ENCODE data around the gene TMPRSS5. TPM values are rescaled to one million over a fixed set of nuclear protein-coding genes. Genes with fewer than 3 reads are reported as not detected.
"Not testable (repeated sequence)": the region's sequence is repeated elsewhere in the genome, so short reads cannot be mapped to it uniquely, and the experiment has no call there.

The TMPRSS5 gene
- total RNA-seq, 4 donors from 2014 or later = 35.0 to 42.2 (median 41.9) TPM

DNA sequence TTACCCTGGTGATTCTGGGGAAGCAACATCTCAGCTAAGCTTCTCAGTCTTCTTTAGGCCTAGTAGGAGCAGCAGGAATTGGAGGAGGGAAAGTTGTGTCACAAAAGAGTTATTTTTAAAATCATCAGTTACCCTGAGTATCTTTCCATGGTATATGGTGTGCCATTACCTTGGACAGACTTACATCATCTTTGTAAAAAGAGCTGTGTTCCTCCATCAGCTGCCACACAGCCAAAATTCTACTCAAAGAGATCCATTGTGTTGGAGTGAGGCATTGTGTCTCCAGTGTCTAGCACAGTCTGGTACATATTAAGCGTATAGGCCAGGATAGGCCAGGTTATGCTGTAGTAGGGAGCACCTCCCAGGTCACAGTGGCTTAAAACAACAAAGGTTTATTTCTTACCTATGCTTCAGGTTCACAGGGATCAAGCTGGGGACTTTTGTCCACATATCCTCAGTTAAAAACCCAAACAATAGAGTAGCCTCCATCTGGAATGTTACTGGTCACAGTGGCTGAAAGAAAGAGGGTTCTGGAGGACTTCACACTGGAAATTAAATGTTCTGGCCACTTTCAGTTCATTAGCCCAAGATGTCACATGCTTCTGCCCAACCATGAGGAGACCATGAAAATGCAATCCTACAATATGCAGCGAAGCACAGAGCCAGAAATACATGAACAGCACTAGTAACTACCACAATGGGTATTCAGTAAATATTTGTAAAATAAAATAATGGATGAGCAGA lies 9.9 kb upstream of the TMPRSS5 start:
- H3K27me3 ChIP-seq = no peaks in the 10 kb centered on the region
- H3K4me3 ChIP-seq = no peak overlapping the region
- TF ChIP-seq EP300 (IDR thresholded peaks at IDR 0.05) (no peak), POLR2A (IDR thresholded peaks at IDR 0.05) (no peak)
- TF ChIP-seq, protein P1, sequence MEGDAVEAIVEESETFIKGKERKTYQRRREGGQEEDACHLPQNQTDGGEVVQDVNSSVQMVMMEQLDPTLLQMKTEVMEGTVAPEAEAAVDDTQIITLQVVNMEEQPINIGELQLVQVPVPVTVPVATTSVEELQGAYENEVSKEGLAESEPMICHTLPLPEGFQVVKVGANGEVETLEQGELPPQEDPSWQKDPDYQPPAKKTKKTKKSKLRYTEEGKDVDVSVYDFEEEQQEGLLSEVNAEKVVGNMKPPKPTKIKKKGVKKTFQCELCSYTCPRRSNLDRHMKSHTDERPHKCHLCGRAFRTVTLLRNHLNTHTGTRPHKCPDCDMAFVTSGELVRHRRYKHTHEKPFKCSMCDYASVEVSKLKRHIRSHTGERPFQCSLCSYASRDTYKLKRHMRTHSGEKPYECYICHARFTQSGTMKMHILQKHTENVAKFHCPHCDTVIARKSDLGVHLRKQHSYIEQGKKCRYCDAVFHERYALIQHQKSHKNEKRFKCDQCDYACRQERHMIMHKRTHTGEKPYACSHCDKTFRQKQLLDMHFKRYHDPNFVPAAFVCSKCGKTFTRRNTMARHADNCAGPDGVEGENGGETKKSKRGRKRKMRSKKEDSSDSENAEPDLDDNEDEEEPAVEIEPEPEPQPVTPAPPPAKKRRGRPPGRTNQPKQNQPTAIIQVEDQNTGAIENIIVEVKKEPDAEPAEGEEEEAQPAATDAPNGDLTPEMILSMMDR (IDR thresholded peaks at IDR 0.05) = no peak
- H3K27ac ChIP-seq = peak overlapping the region in 2 of 4 donors; percentile 11 to 48
- H3K4me1 ChIP-seq = peaks cover 0 to 13% (median 3%) of the 10 kb centered on the region in 4 donors
- peaks cover 0 to 59% (median 0%) of the 10 kb centered on the region in 3 donors for H3K36me3 ChIP-seq
- DNase-seq (ENCODE audit: low spot score in 2 of 2) = no peak
- H3K9me3 ChIP-seq = peaks cover 0 to 7% (median 0%) of the 10 kb centered on the region in 4 donors
- WGBS, 2 donors = 80 to 84% methylated on average over 2 of the region's 2 CpGs

DNA sequence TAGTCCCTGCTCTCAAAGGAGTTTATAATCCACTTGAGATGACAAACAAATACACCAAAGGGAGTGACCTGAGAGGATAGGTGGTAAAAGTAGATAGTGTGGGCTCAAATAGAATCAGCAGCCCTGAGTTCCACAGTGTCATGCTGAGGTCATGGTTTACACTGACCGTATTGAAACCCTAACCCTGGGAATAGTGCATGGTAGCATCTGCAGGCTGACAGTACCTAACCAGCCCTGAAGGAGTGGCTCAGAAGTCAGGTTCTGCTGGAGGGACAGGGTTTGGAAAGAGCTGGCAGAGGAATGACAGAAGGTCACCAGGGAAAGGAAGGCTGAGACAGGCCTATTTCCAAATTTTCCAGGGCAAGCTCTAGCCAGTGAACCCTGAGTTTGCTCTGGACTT lies 9.2 kb upstream of the TMPRSS5 start:
- H3K4me1 ChIP-seq = peaks cover 0 to 12% (median 3%) of the 10 kb centered on the region in 4 donors
- peaks cover 0 to 8% (median under 1%) of the 10 kb centered on the region in 4 donors for H3K9me3 ChIP-seq
- peak overlapping the region in 1 of 4 donors; percentile 48 for H3K27ac ChIP-seq
- H3K36me3 ChIP-seq = peaks cover 0 to 56% (median 0%) of the 10 kb centered on the region in 3 donors
- TF ChIP-seq, protein P1 (IDR thresholded peaks at IDR 0.05) = no peak
- no peak for TF ChIP-seq EP300 (IDR thresholded peaks at IDR 0.05)
- TF ChIP-seq POLR2A (IDR thresholded peaks at IDR 0.05) = no peak
- no peaks in the 10 kb centered on the region for H3K27me3 ChIP-seq
- DNase-seq (ENCODE audit: low spot score in 2 of 2) = no peak
- WGBS, 2 donors = 72 to 78% methylated on average over 1 of the region's 1 CpG
- H3K4me3 ChIP-seq = no peak overlapping the region

DNA sequence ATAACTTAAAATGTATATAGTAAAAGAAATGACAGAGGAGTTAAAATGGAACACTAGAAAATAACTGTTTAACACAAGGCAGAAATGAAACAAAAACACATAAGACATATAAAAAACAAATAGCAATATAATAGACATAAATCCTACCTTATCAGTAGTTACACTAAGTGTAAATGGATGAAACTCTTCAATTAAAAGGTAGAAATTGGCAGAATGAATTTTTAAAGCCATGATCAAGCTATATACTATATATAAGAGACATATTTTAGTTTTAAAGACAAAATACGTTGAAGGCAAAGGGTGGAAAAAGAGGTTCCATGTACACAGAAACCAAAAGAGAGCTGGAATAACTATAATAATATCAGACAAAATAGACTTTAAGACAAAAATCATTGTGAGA lies 4.9 kb upstream of the TMPRSS5 start:
- no peak for TF ChIP-seq POLR2A (IDR thresholded peaks at IDR 0.05)
- TF ChIP-seq, protein P1 (IDR thresholded peaks at IDR 0.05) = no peak
- TF ChIP-seq EP300 (IDR thresholded peaks at IDR 0.05) = no peak
- Histone ChIP-seq H3K9me3 (peaks cover 0 to 26% (median 6%) of the 10 kb centered on the region in 4 donors), H3K4me1 (peaks cover 0 to 13% (median 7%) of the 10 kb centered on the region in 4 donors), H3K4me3 (no peak overlapping the region), H3K27me3 (no peaks in the 10 kb centered on the region), H3K36me3 (peaks cover 0 to 42% (median 0%) of the 10 kb centered on the region in 3 donors), H3K27ac (no peak overlapping the region)
- WGBS, 2 donors = 96 to 97% methylated on average over 1 of the region's 1 CpG
- no peak for DNase-seq (ENCODE audit: low spot score in 2 of 2)

DNA sequence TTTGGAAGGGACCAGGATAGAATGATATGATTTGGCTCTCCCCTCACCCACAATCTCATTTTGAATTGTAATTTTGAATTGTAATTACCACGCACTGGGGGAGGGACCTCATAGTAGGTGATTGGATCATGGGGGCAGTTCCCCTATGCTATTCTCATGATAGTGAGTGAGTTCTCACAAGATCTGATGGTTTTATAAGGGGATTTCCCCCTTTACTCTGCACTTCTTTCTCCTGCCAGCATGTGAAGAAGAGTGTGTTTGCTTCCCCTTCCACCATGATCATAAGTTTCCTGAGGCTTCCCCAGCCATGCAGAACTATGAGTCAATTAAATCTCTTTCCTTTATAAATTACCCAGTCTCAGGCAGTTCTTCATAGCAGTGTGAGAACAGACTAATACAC lies 2.6 kb downstream of the TMPRSS5 start:
- DNase-seq (ENCODE audit: low spot score in 2 of 2) = not testable (repeated sequence)
- 52 to 93% methylated on average over 1 of the region's 1 CpG for WGBS, 2 donors
- peak overlapping the region in 1 of 4 donors; percentile 95 for H3K27ac ChIP-seq

DNA sequence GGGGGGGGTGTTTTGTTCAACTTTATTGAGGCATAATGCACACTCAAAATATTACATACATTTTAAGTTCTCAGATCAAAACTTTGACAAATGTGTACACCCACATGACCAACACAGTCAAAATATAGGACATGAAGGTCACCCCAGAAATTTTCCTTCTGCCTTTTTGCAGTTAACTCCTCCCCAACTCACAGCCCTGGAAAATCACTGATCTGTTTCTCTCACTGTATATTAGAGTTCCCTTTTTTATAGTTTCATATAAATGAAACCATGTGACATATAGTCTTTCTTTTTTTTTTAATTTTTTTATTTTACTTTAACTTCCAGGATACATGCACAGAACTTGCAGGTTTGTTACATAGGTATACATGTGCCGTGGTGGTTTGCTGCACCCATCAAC lies 4.6 kb downstream of the TMPRSS5 start:
- Histone ChIP-seq H3K9me3 (no peaks in the 10 kb centered on the region), H3K4me1 (peaks cover 0 to 16% (median 0%) of the 10 kb centered on the region in 4 donors), H3K4me3 (no peak overlapping the region), H3K27me3 (no peaks in the 10 kb centered on the region), H3K27ac (no peak overlapping the region), H3K36me3 (peaks cover 0 to 23% (median 0%) of the 10 kb centered on the region in 3 donors)
- TF ChIP-seq, protein P1 (IDR thresholded peaks at IDR 0.05) = no peak
- TF ChIP-seq EP300 (IDR thresholded peaks at IDR 0.05) = no peak
- no peak for TF ChIP-seq POLR2A (IDR thresholded peaks at IDR 0.05)
- 100% methylated on average over 1 of the region's 1 CpG for WGBS, 2 donors
- DNase-seq (ENCODE audit: low spot score in 2 of 2) = no peak

More for the DNA sequence above, 2.6 kb downstream of the TMPRSS5 start:
- peaks cover 0 to 20% (median 4%) of the 10 kb centered on the region in 4 donors for H3K4me1 ChIP-seq
- not testable (repeated sequence) for H3K27me3 ChIP-seq, H3K4me3 ChIP-seq, H3K9me3 ChIP-seq
- peaks cover 0 to 11% (median 0%) of the 10 kb centered on the region in 3 donors for H3K36me3 ChIP-seq

Data from tibial nerve (tissue), 4 donors.